GM12864 (cell line): ENCODE data around the gene BCL6B.

Experiments used
- DNase-seq: peaks from one replicate; pipeline ENCODE4 v3.0.0-alpha.2; 2011; ENCODE audit warnings: low read depth
- H3K4me3 ChIP-seq: 2 replicates; pipeline ENCODE4 v1.5.1; 2011; ENCODE audit warnings: mild to moderate bottlenecking, low read depth, low read length, control low read depth
- TF ChIP-seq, protein P1 (sequence below): IDR thresholded peaks from 2 replicates; pipeline ENCODE4 v1.5.1; 2011; ENCODE audit warnings: low read depth, mild to moderate bottlenecking, moderate library complexity, low read length, control low read depth, inconsistent platforms; ENCODE audit errors: missing control alignments

BCL6B gene

GRCh38 chr17:7017827-7018200 lies 5.0 kb upstream of the BCL6B start:
- no peak overlapping the region for H3K4me3 ChIP-seq
- TF ChIP-seq, protein P1, sequence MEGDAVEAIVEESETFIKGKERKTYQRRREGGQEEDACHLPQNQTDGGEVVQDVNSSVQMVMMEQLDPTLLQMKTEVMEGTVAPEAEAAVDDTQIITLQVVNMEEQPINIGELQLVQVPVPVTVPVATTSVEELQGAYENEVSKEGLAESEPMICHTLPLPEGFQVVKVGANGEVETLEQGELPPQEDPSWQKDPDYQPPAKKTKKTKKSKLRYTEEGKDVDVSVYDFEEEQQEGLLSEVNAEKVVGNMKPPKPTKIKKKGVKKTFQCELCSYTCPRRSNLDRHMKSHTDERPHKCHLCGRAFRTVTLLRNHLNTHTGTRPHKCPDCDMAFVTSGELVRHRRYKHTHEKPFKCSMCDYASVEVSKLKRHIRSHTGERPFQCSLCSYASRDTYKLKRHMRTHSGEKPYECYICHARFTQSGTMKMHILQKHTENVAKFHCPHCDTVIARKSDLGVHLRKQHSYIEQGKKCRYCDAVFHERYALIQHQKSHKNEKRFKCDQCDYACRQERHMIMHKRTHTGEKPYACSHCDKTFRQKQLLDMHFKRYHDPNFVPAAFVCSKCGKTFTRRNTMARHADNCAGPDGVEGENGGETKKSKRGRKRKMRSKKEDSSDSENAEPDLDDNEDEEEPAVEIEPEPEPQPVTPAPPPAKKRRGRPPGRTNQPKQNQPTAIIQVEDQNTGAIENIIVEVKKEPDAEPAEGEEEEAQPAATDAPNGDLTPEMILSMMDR, result no peak
- no peak for DNase-seq

GRCh38 chr17:7018331-7018964 lies 4.4 kb upstream of the BCL6B start:
- DNase-seq, result no peak
- H3K4me3 ChIP-seq, result no peak overlapping the region
- TF ChIP-seq, protein P1, result no peak

- TF ChIP-seq, protein P1, result no peak
- DNase-seq, result no peak
- no peak overlapping the region for H3K4me3 ChIP-seq
These were observed 3.5 kb upstream of the BCL6B start for GRCh38 chr17:7019367-7019766.

DNA sequence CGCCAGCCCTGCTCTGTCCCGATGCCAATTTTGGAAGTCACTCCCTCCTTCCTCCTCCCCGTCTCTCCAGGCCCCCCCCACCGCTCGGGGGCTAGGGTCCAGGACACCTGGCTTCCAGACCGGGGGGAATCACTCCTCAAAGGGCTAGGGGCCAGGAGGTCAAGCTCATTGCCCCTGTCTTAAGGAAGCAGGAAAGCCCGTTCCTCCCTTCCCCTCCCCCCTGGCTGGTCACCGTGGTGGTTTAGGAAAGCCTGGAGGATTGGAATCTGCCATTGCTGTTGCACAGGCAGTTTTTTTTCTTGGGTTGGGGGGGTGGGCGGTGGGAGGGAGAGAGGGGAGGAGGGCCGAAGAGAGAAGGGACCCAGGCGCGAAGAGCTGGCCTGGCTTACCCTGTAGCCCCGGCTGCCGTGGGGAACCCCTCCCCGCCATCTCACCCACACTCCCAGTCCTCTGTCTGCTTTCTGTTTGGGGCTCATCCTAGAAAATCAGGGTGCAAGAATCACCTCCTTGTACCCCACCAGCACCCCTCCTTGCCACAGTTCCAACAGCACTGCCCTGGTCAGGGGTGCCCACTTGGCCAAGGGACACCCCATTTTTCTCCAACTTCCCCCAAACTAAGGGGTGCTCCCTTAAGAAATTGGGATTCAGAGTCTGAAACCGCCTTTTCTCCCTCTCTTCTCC lies 2.9 kb upstream of the BCL6B start:
- no peak overlapping the region for H3K4me3 ChIP-seq
- TF ChIP-seq, protein P1, result no peak
- no peak for DNase-seq

GRCh38 chr17:7020894-7021664 lies 1.8 kb upstream of the BCL6B start:
- H3K4me3 ChIP-seq, result no peak overlapping the region
- TF ChIP-seq, protein P1, result no peak
- no peak for DNase-seq

- no peak for DNase-seq
- H3K4me3 ChIP-seq, result peak overlapping the region; percentile 44
These were observed 664 bp upstream of the BCL6B start for GRCh38 chr17:7021993-7022778.

More at GRCh38 chr17:7021993-7022778, 664 bp upstream of the BCL6B start:
- TF ChIP-seq, protein P1, result peak; percentile 94
